ENCODE data around the gene MUSK.

The MUSK gene

DNA sequence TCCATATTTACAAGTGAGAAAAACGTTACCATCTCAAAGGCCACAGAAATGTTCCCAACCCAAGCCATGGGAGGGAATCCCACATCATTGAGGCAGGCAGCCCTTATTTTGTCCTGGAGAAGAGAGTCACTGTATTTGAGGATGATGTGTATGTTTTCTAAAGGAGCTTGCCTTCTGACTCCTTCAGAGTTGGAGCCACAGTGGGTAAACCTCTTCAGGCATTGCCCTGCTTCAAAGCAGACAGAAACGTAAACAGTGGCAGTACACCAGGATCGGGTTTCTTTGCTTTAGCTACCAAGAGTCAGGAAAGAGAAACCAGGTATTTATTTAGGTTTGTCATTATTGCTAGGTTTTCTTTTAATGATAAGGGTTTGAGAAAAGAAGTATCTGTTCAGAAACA, 45.7 kb downstream of the MUSK start:
- Histone ChIP-seq H3K4me2 (ENCODE audit: insufficient read depth, low read length) (no peak overlapping the region), H3K79me2 (ENCODE audit: insufficient read depth, low read length) (no peaks in the 10 kb centered on the region), H3K9me3 (ENCODE audit: insufficient read depth, low read length, severe bottlenecking) (no peaks in the 10 kb centered on the region), H3K36me3 (ENCODE audit: insufficient read depth, low read length) (no peaks in the 10 kb centered on the region), H3K27ac (ENCODE audit: low read length) (no peak overlapping the region), H3K4me1 (ENCODE audit: insufficient read depth, low read length) (no peaks in the 10 kb centered on the region), H4K20me1 (ENCODE audit: insufficient read depth, low read length) (no peaks in the 10 kb centered on the region), H3K27me3 (ENCODE audit: insufficient read depth, low read length, poor library complexity) (no peaks in the 10 kb centered on the region), H2AFZ (ENCODE audit: low read depth, low read length) (no peak overlapping the region), H3K4me3 (ENCODE audit: low read depth in 1 of 2, low read length in 2 of 2) (no peak overlapping the region), H3K9ac (ENCODE audit: low read depth, low read length) (no peak overlapping the region)
- no peak for DNase-seq
- no peak for TF ChIP-seq EZH2 (IDR thresholded peaks at IDR 0.05; ENCODE audit: borderline replicate concordance, low read depth, low read length, severe bottlenecking)
- TF ChIP-seq, protein P1, sequence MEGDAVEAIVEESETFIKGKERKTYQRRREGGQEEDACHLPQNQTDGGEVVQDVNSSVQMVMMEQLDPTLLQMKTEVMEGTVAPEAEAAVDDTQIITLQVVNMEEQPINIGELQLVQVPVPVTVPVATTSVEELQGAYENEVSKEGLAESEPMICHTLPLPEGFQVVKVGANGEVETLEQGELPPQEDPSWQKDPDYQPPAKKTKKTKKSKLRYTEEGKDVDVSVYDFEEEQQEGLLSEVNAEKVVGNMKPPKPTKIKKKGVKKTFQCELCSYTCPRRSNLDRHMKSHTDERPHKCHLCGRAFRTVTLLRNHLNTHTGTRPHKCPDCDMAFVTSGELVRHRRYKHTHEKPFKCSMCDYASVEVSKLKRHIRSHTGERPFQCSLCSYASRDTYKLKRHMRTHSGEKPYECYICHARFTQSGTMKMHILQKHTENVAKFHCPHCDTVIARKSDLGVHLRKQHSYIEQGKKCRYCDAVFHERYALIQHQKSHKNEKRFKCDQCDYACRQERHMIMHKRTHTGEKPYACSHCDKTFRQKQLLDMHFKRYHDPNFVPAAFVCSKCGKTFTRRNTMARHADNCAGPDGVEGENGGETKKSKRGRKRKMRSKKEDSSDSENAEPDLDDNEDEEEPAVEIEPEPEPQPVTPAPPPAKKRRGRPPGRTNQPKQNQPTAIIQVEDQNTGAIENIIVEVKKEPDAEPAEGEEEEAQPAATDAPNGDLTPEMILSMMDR (IDR thresholded peaks at IDR 0.05; ENCODE audit: borderline replicate concordance, extremely low read depth, low read length, poor library complexity, severe bottlenecking): no peak
- ATAC-seq (ENCODE audit: insufficient read depth, low read depth): no peak

DNA sequence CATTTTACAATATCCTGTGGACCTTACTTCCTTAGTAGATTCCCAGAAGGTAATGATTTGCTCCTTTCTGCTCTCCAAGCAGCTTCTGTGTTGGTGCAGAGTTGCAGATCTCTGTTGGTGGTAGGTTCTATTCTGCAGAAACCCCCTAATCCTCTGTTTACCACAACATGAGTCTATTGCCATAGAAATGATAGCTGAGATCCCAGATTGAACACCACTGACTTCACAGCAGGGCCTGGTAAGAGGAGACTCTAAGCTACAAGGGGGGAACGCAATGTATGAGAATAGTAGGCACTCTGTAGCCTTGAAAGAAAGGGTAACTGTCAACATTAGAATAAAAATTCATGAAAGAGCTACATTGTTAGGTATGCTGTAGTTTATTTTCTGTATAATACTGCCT, 59.5 kb downstream of the MUSK start:
- no peak for ATAC-seq (ENCODE audit: insufficient read depth, low read depth)
- Histone ChIP-seq H3K4me2 (ENCODE audit: insufficient read depth, low read length) (no peak overlapping the region), H3K9me3 (ENCODE audit: insufficient read depth, low read length, severe bottlenecking) (no peaks in the 10 kb centered on the region), H3K27ac (ENCODE audit: low read length) (no peak overlapping the region), H2AFZ (ENCODE audit: low read depth, low read length) (no peak overlapping the region), H3K79me2 (ENCODE audit: insufficient read depth, low read length) (no peaks in the 10 kb centered on the region), H3K27me3 (ENCODE audit: insufficient read depth, low read length, poor library complexity) (no peaks in the 10 kb centered on the region), H3K4me1 (ENCODE audit: insufficient read depth, low read length) (no peaks in the 10 kb centered on the region), H4K20me1 (ENCODE audit: insufficient read depth, low read length) (no peaks in the 10 kb centered on the region), H3K9ac (ENCODE audit: low read depth, low read length) (no peak overlapping the region), H3K4me3 (ENCODE audit: low read depth in 1 of 2, low read length in 2 of 2) (no peak overlapping the region), H3K36me3 (ENCODE audit: insufficient read depth, low read length) (no peaks in the 10 kb centered on the region)
- TF ChIP-seq EZH2 (IDR thresholded peaks at IDR 0.05; ENCODE audit: borderline replicate concordance, low read depth, low read length, severe bottlenecking): no peak
- TF ChIP-seq, protein P1 (IDR thresholded peaks at IDR 0.05; ENCODE audit: borderline replicate concordance, extremely low read depth, low read length, poor library complexity, severe bottlenecking): no peak
- DNase-seq: no peak

DNA sequence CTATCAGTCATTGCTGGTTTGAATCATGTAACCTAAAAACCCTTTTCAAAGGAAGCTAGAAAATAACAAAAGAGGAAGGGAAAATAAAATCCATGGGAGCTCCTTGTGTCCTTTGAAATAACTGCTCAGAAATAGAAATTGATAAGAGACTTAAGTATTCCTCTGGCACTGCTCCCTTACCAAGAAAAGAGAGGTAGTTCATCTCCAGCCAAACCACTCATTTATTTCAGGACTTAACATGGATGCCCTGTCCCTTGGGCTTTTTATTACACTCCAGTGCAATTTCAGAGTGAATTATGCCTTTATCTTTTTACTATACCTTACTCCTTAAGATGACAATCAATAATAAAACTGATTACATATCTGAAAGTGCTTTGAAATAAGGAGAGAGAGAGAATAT, 61.0 kb downstream of the MUSK start:
- H3K9me3 ChIP-seq (ENCODE audit: insufficient read depth, low read length, severe bottlenecking): no peaks in the 10 kb centered on the region
- H3K79me2 ChIP-seq (ENCODE audit: insufficient read depth, low read length): no peaks in the 10 kb centered on the region
- no peaks in the 10 kb centered on the region for H3K4me1 ChIP-seq (ENCODE audit: insufficient read depth, low read length)
- H3K4me3 ChIP-seq (ENCODE audit: low read depth in 1 of 2, low read length in 2 of 2): no peak overlapping the region
- no peaks in the 10 kb centered on the region for H3K36me3 ChIP-seq (ENCODE audit: insufficient read depth, low read length)
- no peaks in the 10 kb centered on the region for H3K27me3 ChIP-seq (ENCODE audit: insufficient read depth, low read length, poor library complexity)
- no peaks in the 10 kb centered on the region for H4K20me1 ChIP-seq (ENCODE audit: insufficient read depth, low read length)
- no peak for DNase-seq
- ATAC-seq (ENCODE audit: insufficient read depth, low read depth): no peak
- no peak overlapping the region for H2AFZ ChIP-seq (ENCODE audit: low read depth, low read length)
- no peak overlapping the region for H3K27ac ChIP-seq (ENCODE audit: low read length)
- no peak overlapping the region for H3K4me2 ChIP-seq (ENCODE audit: insufficient read depth, low read length)
- no peak overlapping the region for H3K9ac ChIP-seq (ENCODE audit: low read depth, low read length)
- TF ChIP-seq, protein P1 (IDR thresholded peaks at IDR 0.05; ENCODE audit: borderline replicate concordance, extremely low read depth, low read length, poor library complexity, severe bottlenecking): no peak
- TF ChIP-seq EZH2 (IDR thresholded peaks at IDR 0.05; ENCODE audit: borderline replicate concordance, low read depth, low read length, severe bottlenecking): no peak
